ENCODE data around the gene TSFM. TPM values are rescaled to one million over a fixed set of nuclear protein-coding genes. Genes with fewer than 3 reads are reported as not detected.

The TSFM gene
- total RNA-seq, 1 experiment from 2014 or later = 53.2 TPM

DNA sequence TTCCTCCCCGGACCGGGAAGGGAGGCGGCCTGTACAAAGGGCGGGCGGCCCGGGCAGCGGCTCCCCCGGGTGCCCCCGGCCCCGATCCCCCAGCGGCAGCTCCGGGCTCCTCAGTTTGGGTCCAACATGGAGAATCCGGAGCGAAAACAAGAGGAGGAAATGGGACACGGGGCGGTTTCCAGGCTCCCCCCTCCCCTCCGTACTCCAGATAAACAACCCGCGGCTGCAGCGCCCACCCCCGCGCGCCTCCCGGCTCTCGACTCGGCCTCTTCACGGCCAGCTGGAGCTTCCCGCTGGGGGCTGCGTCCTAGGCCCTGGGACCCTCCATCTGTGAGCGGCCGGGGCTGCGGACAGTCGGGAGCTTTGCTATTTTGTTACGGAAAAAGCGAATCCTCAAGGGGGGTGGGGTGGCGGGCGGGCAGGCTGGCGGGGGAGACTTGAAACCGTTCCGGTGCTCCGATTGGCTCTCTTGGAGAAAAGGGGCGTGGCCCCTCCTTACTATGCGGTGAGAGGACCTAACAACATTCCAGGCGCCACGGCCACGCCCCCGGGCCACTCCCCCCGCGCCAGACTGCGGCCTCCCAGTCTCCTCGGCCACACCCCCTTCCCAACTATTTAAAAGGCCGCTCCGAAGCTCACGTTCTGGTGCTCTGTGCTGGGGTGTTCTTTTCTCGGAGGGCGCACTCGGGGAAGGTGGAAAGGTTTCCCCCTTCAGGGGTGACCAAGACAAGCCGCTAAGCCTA is 64.2 kb downstream of the TSFM start, which contains the start of gene CTDSP2 (continued):
- TF ChIP-seq ATF3 (IDR thresholded peaks at IDR 0.05) (no peak), SIN3A (IDR thresholded peaks at IDR 0.05; ENCODE audit: low read depth) (peak; percentile 42), SRF (IDR thresholded peaks at IDR 0.05; ENCODE audit: low read depth) (no peak), TCF7L2 (IDR thresholded peaks at IDR 0.05; ENCODE audit: borderline replicate concordance, extremely low read depth, insufficient read depth, insufficient read length) (peak; percentile 10), EZH2phosphoT487 (IDR thresholded peaks at IDR 0.05; ENCODE audit: borderline replicate concordance) (no peak), FOSL1 (IDR thresholded peaks at IDR 0.05; ENCODE audit: low read depth) (no peak), POLR2A (IDR thresholded peaks at IDR 0.05; ENCODE audit: borderline replicate concordance, extremely low read depth, insufficient read depth, insufficient read length) (peak; percentile 61), ZFX (IDR thresholded peaks at IDR 0.05) (no peak), ZNF274 (IDR thresholded peaks at IDR 0.05; ENCODE audit: low read depth, low read length) (no peak)
- TF ChIP-seq, protein P1, sequence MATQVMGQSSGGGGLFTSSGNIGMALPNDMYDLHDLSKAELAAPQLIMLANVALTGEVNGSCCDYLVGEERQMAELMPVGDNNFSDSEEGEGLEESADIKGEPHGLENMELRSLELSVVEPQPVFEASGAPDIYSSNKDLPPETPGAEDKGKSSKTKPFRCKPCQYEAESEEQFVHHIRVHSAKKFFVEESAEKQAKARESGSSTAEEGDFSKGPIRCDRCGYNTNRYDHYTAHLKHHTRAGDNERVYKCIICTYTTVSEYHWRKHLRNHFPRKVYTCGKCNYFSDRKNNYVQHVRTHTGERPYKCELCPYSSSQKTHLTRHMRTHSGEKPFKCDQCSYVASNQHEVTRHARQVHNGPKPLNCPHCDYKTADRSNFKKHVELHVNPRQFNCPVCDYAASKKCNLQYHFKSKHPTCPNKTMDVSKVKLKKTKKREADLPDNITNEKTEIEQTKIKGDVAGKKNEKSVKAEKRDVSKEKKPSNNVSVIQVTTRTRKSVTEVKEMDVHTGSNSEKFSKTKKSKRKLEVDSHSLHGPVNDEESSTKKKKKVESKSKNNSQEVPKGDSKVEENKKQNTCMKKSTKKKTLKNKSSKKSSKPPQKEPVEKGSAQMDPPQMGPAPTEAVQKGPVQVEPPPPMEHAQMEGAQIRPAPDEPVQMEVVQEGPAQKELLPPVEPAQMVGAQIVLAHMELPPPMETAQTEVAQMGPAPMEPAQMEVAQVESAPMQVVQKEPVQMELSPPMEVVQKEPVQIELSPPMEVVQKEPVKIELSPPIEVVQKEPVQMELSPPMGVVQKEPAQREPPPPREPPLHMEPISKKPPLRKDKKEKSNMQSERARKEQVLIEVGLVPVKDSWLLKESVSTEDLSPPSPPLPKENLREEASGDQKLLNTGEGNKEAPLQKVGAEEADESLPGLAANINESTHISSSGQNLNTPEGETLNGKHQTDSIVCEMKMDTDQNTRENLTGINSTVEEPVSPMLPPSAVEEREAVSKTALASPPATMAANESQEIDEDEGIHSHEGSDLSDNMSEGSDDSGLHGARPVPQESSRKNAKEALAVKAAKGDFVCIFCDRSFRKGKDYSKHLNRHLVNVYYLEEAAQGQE (IDR thresholded peaks at IDR 0.05; ENCODE audit: low read depth) = no peak

MicroRNAs within 50 kb of the gene (microRNA counts, 767-probe panel; counts per million panel counts)
- microRNA hsa-miR-26a-5p = not detected

Small RNA genes lying within 50 kb of the gene (microRNA-seq; reads per million reads assigned to microRNA genes)
- gene MIR26A2 (ENCODE audit: borderline number of aligned reads) (257 reads per million, percentile 70 among the genes with 10 or more reads in this experiment), gene MIR6759 (ENCODE audit: borderline number of aligned reads) (not detected)

Other genes starting within 250 kb of the TSFM start
- gene DCTN2, start 235.6 kb upstream of the TSFM start, total RNA-seq (2021; ENCODE audit: unreplicated experiment) = 95.9 TPM
- gene KIF5A, start 232.7 kb upstream of the TSFM start, total RNA-seq (2021; ENCODE audit: unreplicated experiment) = 5.2 TPM
- gene PIP4K2C, start 191.6 kb upstream of the TSFM start, total RNA-seq (2021; ENCODE audit: unreplicated experiment) = 38.4 TPM
- 0.37 TPM for gene DTX3, start 178.0 kb upstream of the TSFM start, total RNA-seq (2021; ENCODE audit: unreplicated experiment)
- gene ARHGEF25, start 171.4 kb upstream of the TSFM start, total RNA-seq (2021; ENCODE audit: unreplicated experiment) = 3.6 TPM
- gene B4GALNT1, start 149.6 kb upstream of the TSFM start, total RNA-seq (2021; ENCODE audit: unreplicated experiment) = 31.3 TPM
- 98.4 TPM for gene OS9, start 88.7 kb upstream of the TSFM start, total RNA-seq (2021; ENCODE audit: unreplicated experiment)
- 15.8 TPM for gene AGAP2, start 44.0 kb upstream of the TSFM start, total RNA-seq (2021; ENCODE audit: unreplicated experiment)
- gene TSPAN31, start 37.7 kb upstream of the TSFM start, total RNA-seq (2021; ENCODE audit: unreplicated experiment) = 14.9 TPM
- 206 TPM for gene CDK4, start 30.5 kb upstream of the TSFM start, total RNA-seq (2021; ENCODE audit: unreplicated experiment)
- gene MARCHF9, start 27.7 kb upstream of the TSFM start, total RNA-seq (2021; ENCODE audit: unreplicated experiment) = 21.8 TPM
- 11.6 TPM for gene CYP27B1, start 15.7 kb upstream of the TSFM start, total RNA-seq (2021; ENCODE audit: unreplicated experiment)
- 56.6 TPM for gene METTL1, start 10.7 kb upstream of the TSFM start, total RNA-seq (2021; ENCODE audit: unreplicated experiment)
- 5.0 TPM for gene EEF1AKMT3, start 10.2 kb upstream of the TSFM start, total RNA-seq (2021; ENCODE audit: unreplicated experiment)
- gene AVIL, start 35.9 kb downstream of the TSFM start, total RNA-seq (2021; ENCODE audit: unreplicated experiment) = 1.1 TPM
- gene CTDSP2, start 63.9 kb downstream of the TSFM start, total RNA-seq (2021; ENCODE audit: unreplicated experiment) = 82.7 TPM
- 9.1 TPM for gene ATP23, start 158.8 kb downstream of the TSFM start, total RNA-seq (2021; ENCODE audit: unreplicated experiment)